ENCODE measurements around the gene FERMT3. TPM values are rescaled to one million over a fixed set of nuclear protein-coding genes. Genes with fewer than 3 reads are reported as not detected.

FERMT3 gene
- total RNA-seq, 4 donors from 2014 or later: 15.1 to 94.1 (median 23.2) TPM

- H3K4me3 ChIP-seq: no peak overlapping the region
Observed at GRCh38 chr11:64232182-64232966, 25.9 kb downstream of the FERMT3 start.

GRCh38 chr11:64232967-64233315 is 26.4 kb downstream of the FERMT3 start:
- peaks cover 0 to 63% (median 24%) of the 10 kb centered on the region in 4 donors for H3K4me1 ChIP-seq
- DNase-seq: no peak
- TF ChIP-seq POLR2A (IDR thresholded peaks at IDR 0.05): no peak
- H3K4me3 ChIP-seq: no peak overlapping the region
- H3K9me3 ChIP-seq: no peaks in the 10 kb centered on the region
- H3K36me3 ChIP-seq: peaks cover 0 to 8% (median 0%) of the 10 kb centered on the region in 3 donors
- peak overlapping the region in 1 of 4 donors; percentile 17 for H3K27ac ChIP-seq
- no peaks in the 10 kb centered on the region for H3K27me3 ChIP-seq

More at GRCh38 chr11:64232182-64232966, 25.9 kb downstream of the FERMT3 start:
- Histone ChIP-seq H3K27me3 (no peaks in the 10 kb centered on the region), H3K27ac (peak overlapping the region in 1 of 4 donors; percentile 17), H3K36me3 (peaks cover 0 to 3% (median 0%) of the 10 kb centered on the region in 3 donors), H3K4me1 (peaks cover 0 to 63% (median 27%) of the 10 kb centered on the region in 4 donors), H3K9me3 (no peaks in the 10 kb centered on the region)
- DNase-seq: no peak
- TF ChIP-seq CTCF (IDR thresholded peaks at IDR 0.05): no peak
- TF ChIP-seq POLR2A (IDR thresholded peaks at IDR 0.05): no peak

GRCh38 chr11:64233913-64234586 is 27.5 kb downstream of the FERMT3 start, which contains the start of gene VEGFB:
Gene VEGFB (plus strand): TSS chr11:64234584. CDS start chr11:64234834, 250 bp downstream.
- Histone ChIP-seq H3K36me3 (peaks cover 0 to 19% (median 0%) of the 10 kb centered on the region in 3 donors), H3K4me1 (peaks cover 0 to 64% (median 24%) of the 10 kb centered on the region in 4 donors), H3K27ac (peak within 1 kb of the TSS; percentile 64 to 95 (median 83)), H3K9me3 (no peaks in the 10 kb centered on the region), H3K4me3 (peak within 1 kb of the TSS; percentile 52 to 91 (median 80)), H3K27me3 (no peaks in the 10 kb centered on the region)
- DNase-seq: peak; percentile 81 to 90 (median 86)
- TF ChIP-seq POLR2A (IDR thresholded peaks at IDR 0.05) (peak in 1 of 2 donors; percentile 13), CTCF (IDR thresholded peaks at IDR 0.05) (no peak)

GRCh38 chr11:64234647-64235379 is 28.3 kb downstream of the FERMT3 start:
- no peaks in the 10 kb centered on the region for H3K9me3 ChIP-seq
- H3K4me1 ChIP-seq: peaks cover 0 to 60% (median 25%) of the 10 kb centered on the region in 4 donors
- H3K27me3 ChIP-seq: no peaks in the 10 kb centered on the region
- peak in 1 of 2 donors; percentile 33 for TF ChIP-seq POLR2A (IDR thresholded peaks at IDR 0.05)
- TF ChIP-seq CTCF (IDR thresholded peaks at IDR 0.05): peak in 3 of 6 experiments; percentile 9 to 32 (median 24)
- DNase-seq: peak; percentile 66 to 82 (median 82)
- peaks cover 0 to 19% (median 0%) of the 10 kb centered on the region in 3 donors for H3K36me3 ChIP-seq
- H3K4me3 ChIP-seq: peak overlapping the region; percentile 52 to 91 (median 80)
- H3K27ac ChIP-seq: peak overlapping the region; percentile 61 to 95 (median 83)

- Histone ChIP-seq H3K4me1 (peaks cover 0 to 63% (median 32%) of the 10 kb centered on the region in 4 donors), H3K9me3 (no peaks in the 10 kb centered on the region), H3K27me3 (no peaks in the 10 kb centered on the region), H3K27ac (peak overlapping the region; percentile 61 to 95 (median 83)), H3K36me3 (peaks cover 0 to 19% (median 0%) of the 10 kb centered on the region in 3 donors), H3K4me3 (peak overlapping the region; percentile 52 to 91 (median 80))
- TF ChIP-seq POLR2A (IDR thresholded peaks at IDR 0.05) (no peak), CTCF (IDR thresholded peaks at IDR 0.05) (no peak)
- DNase-seq: no peak
Observed at GRCh38 chr11:64235437-64236161, 29.1 kb downstream of the FERMT3 start.

Data from Peyer's patch (tissue), 4 donors.